ENCODE results near the gene WNT7B. TPM values are rescaled to one million over a fixed set of nuclear protein-coding genes. Genes with fewer than 3 reads are reported as not detected.

WNT7B gene
- total RNA-seq, 1 experiment from 2014 or later, result 66.9 TPM

GRCh38 chr22:45885171-45885840 is 91.7 kb downstream of the WNT7B start:
- Histone ChIP-seq H3K9me3 (ENCODE audit: insufficient read depth, low read depth) (no peaks in the 10 kb centered on the region), H3K4me3 (no peak overlapping the region), H3K36me3 (ENCODE audit: low read depth) (no peaks in the 10 kb centered on the region), H3K9me2 (ENCODE audit: insufficient read depth) (no peaks in the 10 kb centered on the region), H3K4me2 (no peak overlapping the region), H2AFZ (no peak overlapping the region), H3K27ac (no peak overlapping the region), H4K20me1 (ENCODE audit: insufficient read depth) (no peaks in the 10 kb centered on the region), H3K27me3 (ENCODE audit: insufficient read depth, low read depth) (no peaks in the 10 kb centered on the region), H3F3A (ENCODE audit: insufficient read depth, low read depth) (peaks cover 16% of the 10 kb centered on the region; the same call in 1 of the 2 replicates), H3K4me1 (replicated peaks; ENCODE audit: insufficient read depth) (peaks cover 15% of the 10 kb centered on the region), H3K79me2 (ENCODE audit: low read depth) (no peaks in the 10 kb centered on the region)
- no peak for DNase-seq
- ChIA-PET CTCF (no interaction called here), POLR2A (ENCODE audit: unreplicated experiment) (interaction anchor here (0.6 kb wide), 1 partner anchor 18 kb away, joined by 4 read pairs; no protein-coding TSS in a partner anchor)
- TF ChIP-seq EZH2 (IDR thresholded peaks at IDR 0.05; ENCODE audit: low read depth), result no peak
- TF ChIP-seq CTCF (conservative IDR thresholded peaks at IDR 0.05), result no peak
- BruUV-seq (replicated peaks), result no TSS peak
- intact Hi-C loops (cut with micrococcal nuclease; ENCODE audit: unreplicated experiment), result no loop called here

- Histone ChIP-seq H3F3A (ENCODE audit: insufficient read depth, low read depth) (peaks cover 16% of the 10 kb centered on the region; the same call in 1 of the 2 replicates), H3K9me3 (ENCODE audit: insufficient read depth, low read depth) (no peaks in the 10 kb centered on the region), H3K9me2 (ENCODE audit: insufficient read depth) (no peaks in the 10 kb centered on the region), H3K79me2 (ENCODE audit: low read depth) (no peaks in the 10 kb centered on the region), H2AFZ (no peak overlapping the region), H3K4me1 (replicated peaks; ENCODE audit: insufficient read depth) (peaks cover 15% of the 10 kb centered on the region), H3K36me3 (ENCODE audit: low read depth) (no peaks in the 10 kb centered on the region), H3K27ac (no peak overlapping the region), H3K4me2 (no peak overlapping the region), H3K4me3 (no peak overlapping the region), H3K27me3 (ENCODE audit: insufficient read depth, low read depth) (no peaks in the 10 kb centered on the region), H4K20me1 (ENCODE audit: insufficient read depth) (no peaks in the 10 kb centered on the region)
- intact Hi-C loops (cut with micrococcal nuclease; ENCODE audit: unreplicated experiment), result no loop called here
- CTCF ChIA-PET, result no interaction called here
- POLR2A ChIA-PET (ENCODE audit: unreplicated experiment), result interaction anchor here (0.6 kb wide), 1 partner anchor 19 kb away, joined by 4 read pairs; no protein-coding TSS in a partner anchor
- no peak for TF ChIP-seq CTCF (conservative IDR thresholded peaks at IDR 0.05)
- TF ChIP-seq EZH2 (IDR thresholded peaks at IDR 0.05; ENCODE audit: low read depth), result no peak
- BruUV-seq (replicated peaks), result no TSS peak
- no peak for DNase-seq
Observed at GRCh38 chr22:45884201-45885062, 92.5 kb downstream of the WNT7B start.

GRCh38 chr22:45883811-45884170 is 93.2 kb downstream of the WNT7B start:
- intact Hi-C loops (cut with micrococcal nuclease; ENCODE audit: unreplicated experiment), result no loop called here
- CTCF ChIA-PET, result no interaction called here
- H3K4me1 ChIP-seq (replicated peaks; ENCODE audit: insufficient read depth), result peaks cover 15% of the 10 kb centered on the region
- H3K79me2 ChIP-seq (ENCODE audit: low read depth), result no peaks in the 10 kb centered on the region
- H3F3A ChIP-seq (ENCODE audit: insufficient read depth, low read depth), result peaks cover 16% of the 10 kb centered on the region; the same call in 1 of the 2 replicates
- no peak overlapping the region for H3K27ac ChIP-seq
- no peaks in the 10 kb centered on the region for H3K36me3 ChIP-seq (ENCODE audit: low read depth)
- H3K4me2 ChIP-seq, result no peak overlapping the region
- H3K4me3 ChIP-seq, result no peak overlapping the region
- H3K9me3 ChIP-seq (ENCODE audit: insufficient read depth, low read depth), result no peaks in the 10 kb centered on the region
- no peaks in the 10 kb centered on the region for H3K9me2 ChIP-seq (ENCODE audit: insufficient read depth)
- POLR2A ChIA-PET (ENCODE audit: unreplicated experiment), result no interaction called here
- BruUV-seq (replicated peaks), result no TSS peak
- TF ChIP-seq CTCF (conservative IDR thresholded peaks at IDR 0.05) (no peak), EZH2 (IDR thresholded peaks at IDR 0.05; ENCODE audit: low read depth) (no peak)
- no peaks in the 10 kb centered on the region for H3K27me3 ChIP-seq (ENCODE audit: insufficient read depth, low read depth)
- DNase-seq, result no peak
- H2AFZ ChIP-seq, result no peak overlapping the region
- H4K20me1 ChIP-seq (ENCODE audit: insufficient read depth), result no peaks in the 10 kb centered on the region

Measured in PC-9 (cell line).